ENCODE measurements around the gene IRAK1. TPM values are rescaled to one million over a fixed set of nuclear protein-coding genes. Genes with fewer than 3 reads are reported as not detected.

IRAK1 gene
- total RNA-seq, 1 experiment from 2014 or later = 432 TPM

DNA sequence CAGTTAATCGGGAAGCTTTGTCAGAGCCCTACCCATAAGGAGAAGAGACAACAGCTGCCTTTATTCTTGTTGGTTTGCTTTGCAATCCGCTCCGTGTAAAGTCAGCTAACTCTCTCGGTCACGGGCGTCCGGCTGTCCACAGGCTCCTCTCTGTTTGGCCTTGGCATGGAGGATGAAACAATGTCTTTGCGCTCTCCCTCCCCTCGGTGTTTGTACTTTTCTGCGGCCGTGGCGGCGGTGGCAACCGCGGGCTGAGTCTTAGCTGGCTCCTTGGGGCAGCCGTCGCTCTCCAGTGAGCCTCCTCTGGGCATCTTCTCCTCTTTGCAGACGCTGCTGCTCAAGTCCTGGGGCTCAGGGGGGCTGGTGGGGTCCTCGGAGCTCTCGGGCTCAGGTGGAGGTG lies 10.6 kb upstream of the IRAK1 start:
- ATAC-seq (no peak), DNase-seq (ENCODE audit: low read depth, low spot score) (no peak)
- H3K27ac ChIP-seq (ENCODE audit: low read length) = no peak overlapping the region
- no peaks in the 10 kb centered on the region for H3K9me3 ChIP-seq (ENCODE audit: control insufficient read depth, insufficient read depth, low read depth, low read length)
- no peak for TF ChIP-seq SIN3A (IDR thresholded peaks at IDR 0.05; ENCODE audit: borderline replicate concordance, insufficient read depth, low read depth, low read length)
- TF ChIP-seq POLR2AphosphoS5 (IDR thresholded peaks at IDR 0.05; ENCODE audit: low read depth, low read length) = no peak
- TF ChIP-seq, protein P1, sequence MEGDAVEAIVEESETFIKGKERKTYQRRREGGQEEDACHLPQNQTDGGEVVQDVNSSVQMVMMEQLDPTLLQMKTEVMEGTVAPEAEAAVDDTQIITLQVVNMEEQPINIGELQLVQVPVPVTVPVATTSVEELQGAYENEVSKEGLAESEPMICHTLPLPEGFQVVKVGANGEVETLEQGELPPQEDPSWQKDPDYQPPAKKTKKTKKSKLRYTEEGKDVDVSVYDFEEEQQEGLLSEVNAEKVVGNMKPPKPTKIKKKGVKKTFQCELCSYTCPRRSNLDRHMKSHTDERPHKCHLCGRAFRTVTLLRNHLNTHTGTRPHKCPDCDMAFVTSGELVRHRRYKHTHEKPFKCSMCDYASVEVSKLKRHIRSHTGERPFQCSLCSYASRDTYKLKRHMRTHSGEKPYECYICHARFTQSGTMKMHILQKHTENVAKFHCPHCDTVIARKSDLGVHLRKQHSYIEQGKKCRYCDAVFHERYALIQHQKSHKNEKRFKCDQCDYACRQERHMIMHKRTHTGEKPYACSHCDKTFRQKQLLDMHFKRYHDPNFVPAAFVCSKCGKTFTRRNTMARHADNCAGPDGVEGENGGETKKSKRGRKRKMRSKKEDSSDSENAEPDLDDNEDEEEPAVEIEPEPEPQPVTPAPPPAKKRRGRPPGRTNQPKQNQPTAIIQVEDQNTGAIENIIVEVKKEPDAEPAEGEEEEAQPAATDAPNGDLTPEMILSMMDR (IDR thresholded peaks at IDR 0.05) = no peak
- TF ChIP-seq, protein P2, sequence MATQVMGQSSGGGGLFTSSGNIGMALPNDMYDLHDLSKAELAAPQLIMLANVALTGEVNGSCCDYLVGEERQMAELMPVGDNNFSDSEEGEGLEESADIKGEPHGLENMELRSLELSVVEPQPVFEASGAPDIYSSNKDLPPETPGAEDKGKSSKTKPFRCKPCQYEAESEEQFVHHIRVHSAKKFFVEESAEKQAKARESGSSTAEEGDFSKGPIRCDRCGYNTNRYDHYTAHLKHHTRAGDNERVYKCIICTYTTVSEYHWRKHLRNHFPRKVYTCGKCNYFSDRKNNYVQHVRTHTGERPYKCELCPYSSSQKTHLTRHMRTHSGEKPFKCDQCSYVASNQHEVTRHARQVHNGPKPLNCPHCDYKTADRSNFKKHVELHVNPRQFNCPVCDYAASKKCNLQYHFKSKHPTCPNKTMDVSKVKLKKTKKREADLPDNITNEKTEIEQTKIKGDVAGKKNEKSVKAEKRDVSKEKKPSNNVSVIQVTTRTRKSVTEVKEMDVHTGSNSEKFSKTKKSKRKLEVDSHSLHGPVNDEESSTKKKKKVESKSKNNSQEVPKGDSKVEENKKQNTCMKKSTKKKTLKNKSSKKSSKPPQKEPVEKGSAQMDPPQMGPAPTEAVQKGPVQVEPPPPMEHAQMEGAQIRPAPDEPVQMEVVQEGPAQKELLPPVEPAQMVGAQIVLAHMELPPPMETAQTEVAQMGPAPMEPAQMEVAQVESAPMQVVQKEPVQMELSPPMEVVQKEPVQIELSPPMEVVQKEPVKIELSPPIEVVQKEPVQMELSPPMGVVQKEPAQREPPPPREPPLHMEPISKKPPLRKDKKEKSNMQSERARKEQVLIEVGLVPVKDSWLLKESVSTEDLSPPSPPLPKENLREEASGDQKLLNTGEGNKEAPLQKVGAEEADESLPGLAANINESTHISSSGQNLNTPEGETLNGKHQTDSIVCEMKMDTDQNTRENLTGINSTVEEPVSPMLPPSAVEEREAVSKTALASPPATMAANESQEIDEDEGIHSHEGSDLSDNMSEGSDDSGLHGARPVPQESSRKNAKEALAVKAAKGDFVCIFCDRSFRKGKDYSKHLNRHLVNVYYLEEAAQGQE (IDR thresholded peaks at IDR 0.05; ENCODE audit: insufficient read depth in 1 of 2, low read depth in 2 of 2, low read length in 1 of 2) = no peak
- TF ChIP-seq TCF7L2 (IDR thresholded peaks at IDR 0.05; ENCODE audit: low read depth, low read length) = no peak
- no peaks in the 10 kb centered on the region; the same call in 1 of the 2 replicates for H3K36me3 ChIP-seq (ENCODE audit: control insufficient read depth, insufficient read depth, low read length)
- no TSS peak for BruUV-seq (replicated peaks)
- no peak overlapping the region for H3K4me3 ChIP-seq (ENCODE audit: low read depth in 2 of 2, low read length in 2 of 2)
- POLR2A ChIA-PET = interaction anchor here (0.6 kb wide), 1 partner anchor 14 kb away, joined by 4 read pairs; no protein-coding TSS in a partner anchor
- in situ Hi-C loops (cut with HindIII; ENCODE audit: low pct_unique_long_range_greater_than_20kb, low sequenced_read_pairs) = no loop called here
- H3K4me1 ChIP-seq (ENCODE audit: control insufficient read depth, insufficient read depth, low read length) = no peaks in the 10 kb centered on the region
- intact Hi-C loops (cut with micrococcal nuclease; ENCODE audit: unreplicated experiment) = no loop called here
- H3K27me3 ChIP-seq (ENCODE audit: control insufficient read depth, insufficient read depth, low read length) = no peaks in the 10 kb centered on the region
- CTCF ChIA-PET = no interaction called here

DNA sequence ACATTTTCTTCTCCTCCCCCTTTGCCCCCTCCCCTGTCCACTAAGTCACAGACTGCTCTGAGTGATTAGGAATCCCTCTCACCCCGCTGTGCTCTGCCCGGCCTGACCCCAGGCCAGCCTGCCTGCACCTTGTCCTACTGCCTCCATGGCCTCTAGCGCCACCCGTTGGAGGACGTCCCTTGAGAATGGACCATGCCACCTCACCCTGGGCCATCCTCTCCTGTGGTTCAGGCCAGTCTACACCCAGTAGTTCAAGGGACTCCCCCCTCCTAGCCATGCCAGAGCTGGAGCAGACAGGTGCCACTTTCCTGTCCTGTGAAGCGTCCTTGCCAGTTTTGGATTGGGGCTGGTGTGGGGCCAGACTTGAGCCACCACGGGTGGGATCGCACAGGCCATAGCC lies 9.7 kb upstream of the IRAK1 start:
- ATAC-seq (no peak; the same call in 1 of the 2 replicates), DNase-seq (ENCODE audit: low read depth, low spot score) (no peak)
- no peaks in the 10 kb centered on the region for H3K4me1 ChIP-seq (ENCODE audit: control insufficient read depth, insufficient read depth, low read length)
- no peaks in the 10 kb centered on the region; the same call in 1 of the 2 replicates for H3K36me3 ChIP-seq (ENCODE audit: control insufficient read depth, insufficient read depth, low read length)
- in situ Hi-C loops (cut with HindIII; ENCODE audit: low pct_unique_long_range_greater_than_20kb, low sequenced_read_pairs) = no loop called here
- no peak overlapping the region for H3K4me3 ChIP-seq (ENCODE audit: low read depth in 2 of 2, low read length in 2 of 2)
- H3K27ac ChIP-seq (ENCODE audit: low read length) = no peak overlapping the region
- no TSS peak for BruUV-seq (replicated peaks)
- POLR2A ChIA-PET = no interaction called here
- CTCF ChIA-PET = no interaction called here
- H3K27me3 ChIP-seq (ENCODE audit: control insufficient read depth, insufficient read depth, low read length) = no peaks in the 10 kb centered on the region
- TF ChIP-seq, protein P2 (IDR thresholded peaks at IDR 0.05; ENCODE audit: insufficient read depth in 1 of 2, low read depth in 2 of 2, low read length in 1 of 2) = no peak
- TF ChIP-seq, protein P1 (IDR thresholded peaks at IDR 0.05) = no peak
- TF ChIP-seq POLR2AphosphoS5 (IDR thresholded peaks at IDR 0.05; ENCODE audit: low read depth, low read length) (no peak), SIN3A (IDR thresholded peaks at IDR 0.05; ENCODE audit: borderline replicate concordance, insufficient read depth, low read depth, low read length) (no peak), TCF7L2 (IDR thresholded peaks at IDR 0.05; ENCODE audit: low read depth, low read length) (no peak)
- no peaks in the 10 kb centered on the region for H3K9me3 ChIP-seq (ENCODE audit: control insufficient read depth, insufficient read depth, low read depth, low read length)
- intact Hi-C loops (cut with micrococcal nuclease; ENCODE audit: unreplicated experiment) = no loop called here

Data from Panc1 (cell line).